ENCODE results near the gene CDKL1. TPM values are rescaled to one million over a fixed set of nuclear protein-coding genes. Genes with fewer than 3 reads are reported as not detected.
"Not testable (repeated sequence)": the region's sequence is repeated elsewhere in the genome, so short reads cannot be mapped to it uniquely, and the experiment has no call there.

CDKL1 gene
- total and polyA plus RNA-seq, 8 donors: 12.0 to 22.2 (median 17.3) TPM

DNA sequence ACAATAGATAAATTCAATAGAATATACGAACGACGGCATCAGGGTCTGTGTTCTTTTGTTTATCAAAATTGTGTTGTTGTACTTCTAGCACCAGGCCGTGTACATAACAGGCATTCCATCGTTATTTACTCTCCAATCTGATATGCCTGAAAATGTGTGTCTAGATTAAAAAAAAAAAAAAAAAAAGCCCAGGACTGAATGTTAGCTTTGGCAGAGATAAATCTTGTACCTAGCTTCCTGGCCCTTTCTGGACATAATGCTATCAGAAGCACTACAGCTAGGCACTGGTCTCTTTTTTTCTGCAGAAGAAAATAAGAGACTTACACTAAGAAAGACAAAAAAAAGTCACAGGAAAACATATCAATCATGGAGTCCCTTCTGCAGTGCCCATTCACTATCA, 37.0 kb downstream of the CDKL1 start:
- H3K4me1 ChIP-seq: peaks cover 11 to 18% of the 10 kb centered on the region in 2 donors
- H3K4me3 ChIP-seq: no peak overlapping the region
- H3K27ac ChIP-seq: no peak overlapping the region
- peaks cover 0 to 13% of the 10 kb centered on the region in 2 donors for H3K36me3 ChIP-seq
- H3K9me3 ChIP-seq: no peaks in the 10 kb centered on the region
- no peak for ATAC-seq
- no peak for TF ChIP-seq CTCF (IDR thresholded peaks at IDR 0.05)
- H3K27me3 ChIP-seq: no peaks in the 10 kb centered on the region
- intact Hi-C loops (cut with DNase I): no loop called here
- no peak for DNase-seq

GRCh38 chr14:50357753-50358395, 38.8 kb downstream of the CDKL1 start:
- H3K9me3 ChIP-seq: no peaks in the 10 kb centered on the region
- H3K36me3 ChIP-seq: peaks cover 0 to 13% of the 10 kb centered on the region in 2 donors
- intact Hi-C loops (cut with DNase I): no loop called here
- no peak overlapping the region for H3K4me3 ChIP-seq
- DNase-seq (no peak), ATAC-seq (no peak)
- no peak overlapping the region for H3K27ac ChIP-seq
- H3K4me1 ChIP-seq: peaks cover 0 to under 1% of the 10 kb centered on the region in 2 donors
- H3K27me3 ChIP-seq: no peaks in the 10 kb centered on the region
- TF ChIP-seq CTCF (IDR thresholded peaks at IDR 0.05): no peak

DNA sequence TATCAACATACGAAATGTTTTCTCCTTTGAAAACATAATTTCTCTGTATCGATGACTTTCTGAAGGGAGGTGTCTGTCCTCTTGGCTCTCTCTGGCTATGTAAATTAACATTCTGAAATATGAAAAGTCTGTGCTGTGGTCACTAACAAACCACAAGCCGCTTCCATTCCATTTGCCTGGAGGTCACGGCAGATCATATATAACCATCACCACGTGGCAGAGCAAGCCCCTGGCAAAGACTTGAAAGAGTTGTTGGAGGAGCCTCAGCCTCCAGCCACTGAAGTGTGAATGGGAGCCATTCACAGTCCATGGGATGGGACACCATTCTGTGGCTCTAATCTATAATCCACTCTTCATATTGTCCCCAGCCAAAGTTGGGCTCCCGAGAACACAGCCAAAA, 39.6 kb downstream of the CDKL1 start:
- no peak for DNase-seq
- peaks cover 0 to 13% of the 10 kb centered on the region in 2 donors for H3K36me3 ChIP-seq
- ATAC-seq: no peak
- no peaks in the 10 kb centered on the region for H3K9me3 ChIP-seq
- H3K4me3 ChIP-seq: no peak overlapping the region
- H3K27me3 ChIP-seq: no peaks in the 10 kb centered on the region
- no peak for TF ChIP-seq CTCF (IDR thresholded peaks at IDR 0.05)
- H3K27ac ChIP-seq: no peak overlapping the region
- no peaks in the 10 kb centered on the region for H3K4me1 ChIP-seq
- intact Hi-C loops (cut with DNase I): no loop called here

DNA sequence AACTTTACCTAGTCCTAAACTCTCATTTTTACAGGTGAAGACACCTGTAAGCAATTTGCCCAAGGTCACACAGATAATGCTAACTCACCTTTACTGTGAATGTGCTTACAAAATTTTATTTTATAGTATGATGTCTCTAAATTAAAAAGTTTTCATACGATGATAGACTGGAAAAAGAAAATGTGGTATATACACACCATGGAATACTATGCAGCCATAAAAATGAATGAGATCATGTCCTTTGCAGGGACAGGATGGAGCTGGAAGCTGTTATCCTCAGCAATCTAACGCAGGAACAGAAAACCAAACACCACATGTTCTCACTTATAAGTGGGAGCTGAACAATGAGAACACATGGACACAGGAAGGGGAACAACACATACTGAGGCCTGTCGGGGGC, 40.4 kb downstream of the CDKL1 start:
- H3K9me3 ChIP-seq; H3K27me3 ChIP-seq; H3K27ac ChIP-seq; H3K4me1 ChIP-seq; intact Hi-C loops (cut with DNase I); H3K4me3 ChIP-seq; ATAC-seq; DNase-seq: not testable (repeated sequence)
- H3K36me3 ChIP-seq: peaks cover 0 to 13% of the 10 kb centered on the region in 2 donors

- Histone ChIP-seq H3K27me3 (no peaks in the 10 kb centered on the region), H3K9me3 (no peaks in the 10 kb centered on the region), H3K27ac (no peak overlapping the region), H3K4me1 (no peaks in the 10 kb centered on the region), H3K4me3 (no peak overlapping the region), H3K36me3 (peaks cover 0 to 13% of the 10 kb centered on the region in 2 donors)
- intact Hi-C loops (cut with DNase I): no loop called here
- no peak for TF ChIP-seq CTCF (IDR thresholded peaks at IDR 0.05)
- no peak for ATAC-seq
- DNase-seq: no peak
Measured at GRCh38 chr14:50355692-50356091, 41.0 kb downstream of the CDKL1 start.

DNA sequence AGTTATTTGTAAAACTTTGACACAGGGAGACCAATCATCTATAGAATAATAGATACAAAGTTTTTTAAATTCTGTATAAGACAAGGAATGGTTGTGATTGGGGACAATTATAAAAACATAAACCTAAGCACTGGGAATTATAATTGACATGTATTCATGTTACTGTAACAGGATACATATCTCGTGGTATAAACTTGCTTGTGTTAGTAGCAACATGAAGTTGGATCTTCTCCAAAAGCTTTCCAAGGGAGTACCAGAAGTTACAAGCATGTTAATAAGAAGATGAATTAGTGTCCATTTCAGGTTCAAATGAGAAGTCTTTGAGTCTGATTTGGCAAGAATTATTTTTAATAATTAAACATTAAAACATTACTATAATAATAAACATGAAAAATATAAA, 42.2 kb downstream of the CDKL1 start:
- Histone ChIP-seq H3K27me3 (no peaks in the 10 kb centered on the region), H3K4me3 (no peak overlapping the region), H3K27ac (no peak overlapping the region), H3K36me3 (peaks cover 0 to 13% of the 10 kb centered on the region in 2 donors), H3K4me1 (no peaks in the 10 kb centered on the region), H3K9me3 (no peaks in the 10 kb centered on the region)
- intact Hi-C loops (cut with DNase I): no loop called here
- no peak for TF ChIP-seq CTCF (IDR thresholded peaks at IDR 0.05)
- ATAC-seq: no peak
- DNase-seq: no peak
